Measurements from ENCODE around the gene USP12.
"Not testable (repeated sequence)": the region's sequence is repeated elsewhere in the genome, so short reads cannot be mapped to it uniquely, and the experiment has no call there.

Gene USP12

GRCh38 chr13:27199696-27200095, 28.1 kb upstream of the USP12 start:
- H3K4me3 ChIP-seq (ENCODE audit: low read length), result no peak overlapping the region
- no peaks in the 10 kb centered on the region for H3K9me3 ChIP-seq (ENCODE audit: control insufficient read depth, low read length)
- H3K36me3 ChIP-seq (ENCODE audit: control insufficient read depth, insufficient read depth, low read length), result no peaks in the 10 kb centered on the region
- H3K27me3 ChIP-seq (ENCODE audit: control insufficient read depth, insufficient read depth, low read length), result peaks cover 31% of the 10 kb centered on the region
- H3K4me1 ChIP-seq (ENCODE audit: control insufficient read depth, insufficient read depth, low read length), result no peaks in the 10 kb centered on the region
- no peak overlapping the region for H3K9ac ChIP-seq (ENCODE audit: low read length)

GRCh38 chr13:27199211-27199610, 27.6 kb upstream of the USP12 start:
- H3K4me3 ChIP-seq (ENCODE audit: low read length), result no peak overlapping the region
- H3K9me3 ChIP-seq (ENCODE audit: control insufficient read depth, low read length), result no peaks in the 10 kb centered on the region
- H3K9ac ChIP-seq (ENCODE audit: low read length), result no peak overlapping the region
- H3K36me3 ChIP-seq (ENCODE audit: control insufficient read depth, insufficient read depth, low read length), result no peaks in the 10 kb centered on the region
- peaks cover 35% of the 10 kb centered on the region for H3K27me3 ChIP-seq (ENCODE audit: control insufficient read depth, insufficient read depth, low read length)
- H3K4me1 ChIP-seq (ENCODE audit: control insufficient read depth, insufficient read depth, low read length), result no peaks in the 10 kb centered on the region

GRCh38 chr13:27194895-27195764, 23.5 kb upstream of the USP12 start:
- H3K27me3 ChIP-seq (ENCODE audit: control insufficient read depth, insufficient read depth, low read length), result peaks cover 27% of the 10 kb centered on the region
- no peaks in the 10 kb centered on the region for H3K36me3 ChIP-seq (ENCODE audit: control insufficient read depth, insufficient read depth, low read length)
- no peaks in the 10 kb centered on the region for H3K9me3 ChIP-seq (ENCODE audit: control insufficient read depth, low read length)
- no peak overlapping the region for H3K4me3 ChIP-seq (ENCODE audit: low read length)
- H3K9ac ChIP-seq (ENCODE audit: low read length), result no peak overlapping the region
- no peaks in the 10 kb centered on the region for H3K4me1 ChIP-seq (ENCODE audit: control insufficient read depth, insufficient read depth, low read length)

GRCh38 chr13:27194209-27194608, 22.6 kb upstream of the USP12 start:
- H3K4me3 ChIP-seq (ENCODE audit: low read length), result no peak overlapping the region
- no peaks in the 10 kb centered on the region for H3K9me3 ChIP-seq (ENCODE audit: control insufficient read depth, low read length)
- H3K9ac ChIP-seq (ENCODE audit: low read length), result no peak overlapping the region
- no peaks in the 10 kb centered on the region for H3K36me3 ChIP-seq (ENCODE audit: control insufficient read depth, insufficient read depth, low read length)
- H3K27me3 ChIP-seq (ENCODE audit: control insufficient read depth, insufficient read depth, low read length), result peaks cover 26% of the 10 kb centered on the region
- H3K4me1 ChIP-seq (ENCODE audit: control insufficient read depth, insufficient read depth, low read length), result no peaks in the 10 kb centered on the region

- H3K4me3 ChIP-seq (ENCODE audit: low read length), result no peak overlapping the region
- no peak overlapping the region for H3K9ac ChIP-seq (ENCODE audit: low read length)
- H3K4me1 ChIP-seq (ENCODE audit: control insufficient read depth, insufficient read depth, low read length), result peaks cover 1% of the 10 kb centered on the region
- no peaks in the 10 kb centered on the region for H3K9me3 ChIP-seq (ENCODE audit: control insufficient read depth, low read length)
- peaks cover 26% of the 10 kb centered on the region for H3K27me3 ChIP-seq (ENCODE audit: control insufficient read depth, insufficient read depth, low read length)
- H3K36me3 ChIP-seq (ENCODE audit: control insufficient read depth, insufficient read depth, low read length), result no peaks in the 10 kb centered on the region
Observed at GRCh38 chr13:27193496-27193895, 21.9 kb upstream of the USP12 start.

GRCh38 chr13:27192973-27193372, 21.4 kb upstream of the USP12 start:
- H3K4me1 ChIP-seq (ENCODE audit: control insufficient read depth, insufficient read depth, low read length), result peaks cover 6% of the 10 kb centered on the region
- H3K27me3 ChIP-seq (ENCODE audit: control insufficient read depth, insufficient read depth, low read length), result peaks cover 26% of the 10 kb centered on the region
- no peak overlapping the region for H3K9ac ChIP-seq (ENCODE audit: low read length)
- H3K9me3 ChIP-seq (ENCODE audit: control insufficient read depth, low read length), result no peaks in the 10 kb centered on the region
- no peak overlapping the region for H3K4me3 ChIP-seq (ENCODE audit: low read length)
- H3K36me3 ChIP-seq (ENCODE audit: control insufficient read depth, insufficient read depth, low read length), result no peaks in the 10 kb centered on the region

GRCh38 chr13:27192367-27192766, 20.8 kb upstream of the USP12 start:
- not testable (repeated sequence) for H3K9me3 ChIP-seq (ENCODE audit: control insufficient read depth, low read length)

GRCh38 chr13:27189192-27189591, 17.6 kb upstream of the USP12 start:
- Histone ChIP-seq H3K27me3 (ENCODE audit: control insufficient read depth, insufficient read depth, low read length) (peaks cover 8% of the 10 kb centered on the region), H3K36me3 (ENCODE audit: control insufficient read depth, insufficient read depth, low read length) (no peaks in the 10 kb centered on the region), H3K4me1 (ENCODE audit: control insufficient read depth, insufficient read depth, low read length) (peaks cover 6% of the 10 kb centered on the region), H3K9me3 (ENCODE audit: control insufficient read depth, low read length) (no peaks in the 10 kb centered on the region), H3K9ac (ENCODE audit: low read length) (no peak overlapping the region), H3K4me3 (ENCODE audit: low read length) (no peak overlapping the region)

More at GRCh38 chr13:27192367-27192766, 20.8 kb upstream of the USP12 start:
- H3K27me3 ChIP-seq (ENCODE audit: control insufficient read depth, insufficient read depth, low read length), result peaks cover 23% of the 10 kb centered on the region
- H3K36me3 ChIP-seq (ENCODE audit: control insufficient read depth, insufficient read depth, low read length); H3K9ac ChIP-seq (ENCODE audit: low read length); H3K4me1 ChIP-seq (ENCODE audit: control insufficient read depth, insufficient read depth, low read length); H3K4me3 ChIP-seq (ENCODE audit: low read length): not testable (repeated sequence)

GRCh38 chr13:27188239-27188638, 16.6 kb upstream of the USP12 start:
- Histone ChIP-seq H3K36me3 (ENCODE audit: control insufficient read depth, insufficient read depth, low read length) (no peaks in the 10 kb centered on the region), H3K4me1 (ENCODE audit: control insufficient read depth, insufficient read depth, low read length) (peaks cover 12% of the 10 kb centered on the region), H3K9me3 (ENCODE audit: control insufficient read depth, low read length) (no peaks in the 10 kb centered on the region), H3K4me3 (ENCODE audit: low read length) (no peak overlapping the region), H3K27me3 (ENCODE audit: control insufficient read depth, insufficient read depth, low read length) (peaks cover 12% of the 10 kb centered on the region), H3K9ac (ENCODE audit: low read length) (no peak overlapping the region)

- Histone ChIP-seq H3K27me3 (ENCODE audit: control insufficient read depth, insufficient read depth, low read length) (peaks cover 16% of the 10 kb centered on the region), H3K4me3 (ENCODE audit: low read length) (no peak overlapping the region), H3K36me3 (ENCODE audit: control insufficient read depth, insufficient read depth, low read length) (no peaks in the 10 kb centered on the region), H3K4me1 (ENCODE audit: control insufficient read depth, insufficient read depth, low read length) (peaks cover 19% of the 10 kb centered on the region), H3K9me3 (ENCODE audit: control insufficient read depth, low read length) (no peaks in the 10 kb centered on the region), H3K9ac (ENCODE audit: low read length) (no peak overlapping the region)
Observed at GRCh38 chr13:27186295-27186694, 14.7 kb upstream of the USP12 start.

- H3K4me1 ChIP-seq (ENCODE audit: control insufficient read depth, insufficient read depth, low read length), result peaks cover 19% of the 10 kb centered on the region
- H3K9ac ChIP-seq (ENCODE audit: low read length), result no peak overlapping the region
- no peaks in the 10 kb centered on the region for H3K9me3 ChIP-seq (ENCODE audit: control insufficient read depth, low read length)
- H3K27me3 ChIP-seq (ENCODE audit: control insufficient read depth, insufficient read depth, low read length), result peaks cover 29% of the 10 kb centered on the region
- no peaks in the 10 kb centered on the region for H3K36me3 ChIP-seq (ENCODE audit: control insufficient read depth, insufficient read depth, low read length)
- H3K4me3 ChIP-seq (ENCODE audit: low read length), result no peak overlapping the region
Observed at GRCh38 chr13:27183561-27184147, 12.0 kb upstream of the USP12 start.

GRCh38 chr13:27182844-27183497, 11.4 kb upstream of the USP12 start:
- Histone ChIP-seq H3K9me3 (ENCODE audit: control insufficient read depth, low read length) (no peaks in the 10 kb centered on the region), H3K9ac (ENCODE audit: low read length) (no peak overlapping the region), H3K4me1 (ENCODE audit: control insufficient read depth, insufficient read depth, low read length) (peaks cover 13% of the 10 kb centered on the region), H3K27me3 (ENCODE audit: control insufficient read depth, insufficient read depth, low read length) (peaks cover 29% of the 10 kb centered on the region), H3K4me3 (ENCODE audit: low read length) (no peak overlapping the region), H3K36me3 (ENCODE audit: control insufficient read depth, insufficient read depth, low read length) (no peaks in the 10 kb centered on the region)

All from mucosa of stomach (tissue), 1 donor.